Measurements from ENCODE around the gene CCND2.

Gene CCND2

GRCh38 chr12:4266990-4267389 is 6.6 kb upstream of the CCND2 start:
- POLR2A ChIA-PET = no interaction called here
- no peaks in the 10 kb centered on the region for H3K27me3 ChIP-seq (replicated peaks in 2 of 5; ENCODE audit: control insufficient read depth in 4 of 5, insufficient read depth in 5 of 5, low read length in 4 of 5)
- 80% methylated on average over 1 of the region's 2 CpGs for WGBS (ENCODE audit: insufficient coverage)

GRCh38 chr12:4267704-4268328 is 5.7 kb upstream of the CCND2 start:
- H3K4me3 ChIP-seq (ENCODE audit: control insufficient read depth in 1 of 7, extremely low read depth in 1 of 7, insufficient read depth in 4 of 7, low read depth in 2 of 7, low read length in 6 of 7) = peak overlapping the region in 3 of 7 experiments; percentile 77 to 96 (median 94)
- DNase-seq = no peak
- ChIA-PET CTCF (interaction anchor here (0.9 to 12.1 kb wide), 15 partner anchors 9 to 279 kb away, joined by 3 to 98 read pairs (median 4); no protein-coding TSS in a partner anchor), POLR2A (interaction anchor here (0.6 to 2.0 kb wide), 5 partner anchors 10 to 150 kb away, joined by 4 to 15 read pairs (median 5); no protein-coding TSS in a partner anchor)
- no CpG with 5 or more reads among the region's 2 CpGs for WGBS (ENCODE audit: insufficient coverage)
- H3K9me3 ChIP-seq (ENCODE audit: control extremely low read depth in 1 of 5, control insufficient read depth in 4 of 5, insufficient read depth in 2 of 5, low read depth in 1 of 5, low read length in 4 of 5) = no peaks in the 10 kb centered on the region
- no peaks in the 10 kb centered on the region for H3K36me3 ChIP-seq (ENCODE audit: control insufficient read depth in 4 of 4, insufficient read depth in 4 of 4, low read length in 3 of 4)
- no peaks in the 10 kb centered on the region for H3K27me3 ChIP-seq (replicated peaks in 2 of 5; ENCODE audit: control insufficient read depth in 4 of 5, insufficient read depth in 5 of 5, low read length in 4 of 5)
- no peak overlapping the region for H3K27ac ChIP-seq (ENCODE audit: insufficient read depth in 1 of 2, low read depth in 1 of 2, low read length in 2 of 2, poor library complexity in 1 of 2, severe bottlenecking in 2 of 2)
- peaks cover 5 to 44% (median 34%) of the 10 kb centered on the region in 4 experiments for H3K4me1 ChIP-seq (ENCODE audit: control extremely low read depth in 1 of 4, control insufficient read depth in 4 of 4, insufficient read depth in 4 of 4, low read length in 3 of 4)

More at GRCh38 chr12:4266990-4267389, 6.6 kb upstream of the CCND2 start:
- DNase-seq = no peak
- Histone ChIP-seq H3K4me1 (ENCODE audit: control extremely low read depth in 1 of 4, control insufficient read depth in 4 of 4, insufficient read depth in 4 of 4, low read length in 3 of 4) (peaks cover 5 to 37% (median 26%) of the 10 kb centered on the region in 4 experiments), H3K36me3 (ENCODE audit: control insufficient read depth in 4 of 4, insufficient read depth in 4 of 4, low read length in 3 of 4) (no peaks in the 10 kb centered on the region), H3K4me3 (ENCODE audit: control insufficient read depth in 1 of 7, extremely low read depth in 1 of 7, insufficient read depth in 4 of 7, low read depth in 2 of 7, low read length in 6 of 7) (no peak overlapping the region), H3K27ac (ENCODE audit: insufficient read depth in 1 of 2, low read depth in 1 of 2, low read length in 2 of 2, poor library complexity in 1 of 2, severe bottlenecking in 2 of 2) (no peak overlapping the region), H3K9me3 (ENCODE audit: control extremely low read depth in 1 of 5, control insufficient read depth in 4 of 5, insufficient read depth in 2 of 5, low read depth in 1 of 5, low read length in 4 of 5) (no peaks in the 10 kb centered on the region)
- CTCF ChIA-PET = interaction anchor here (1.9 to 8.1 kb wide), 3 partner anchors 12 to 160 kb away, joined by 4 to 48 read pairs (median 6); no protein-coding TSS in a partner anchor

DNA sequence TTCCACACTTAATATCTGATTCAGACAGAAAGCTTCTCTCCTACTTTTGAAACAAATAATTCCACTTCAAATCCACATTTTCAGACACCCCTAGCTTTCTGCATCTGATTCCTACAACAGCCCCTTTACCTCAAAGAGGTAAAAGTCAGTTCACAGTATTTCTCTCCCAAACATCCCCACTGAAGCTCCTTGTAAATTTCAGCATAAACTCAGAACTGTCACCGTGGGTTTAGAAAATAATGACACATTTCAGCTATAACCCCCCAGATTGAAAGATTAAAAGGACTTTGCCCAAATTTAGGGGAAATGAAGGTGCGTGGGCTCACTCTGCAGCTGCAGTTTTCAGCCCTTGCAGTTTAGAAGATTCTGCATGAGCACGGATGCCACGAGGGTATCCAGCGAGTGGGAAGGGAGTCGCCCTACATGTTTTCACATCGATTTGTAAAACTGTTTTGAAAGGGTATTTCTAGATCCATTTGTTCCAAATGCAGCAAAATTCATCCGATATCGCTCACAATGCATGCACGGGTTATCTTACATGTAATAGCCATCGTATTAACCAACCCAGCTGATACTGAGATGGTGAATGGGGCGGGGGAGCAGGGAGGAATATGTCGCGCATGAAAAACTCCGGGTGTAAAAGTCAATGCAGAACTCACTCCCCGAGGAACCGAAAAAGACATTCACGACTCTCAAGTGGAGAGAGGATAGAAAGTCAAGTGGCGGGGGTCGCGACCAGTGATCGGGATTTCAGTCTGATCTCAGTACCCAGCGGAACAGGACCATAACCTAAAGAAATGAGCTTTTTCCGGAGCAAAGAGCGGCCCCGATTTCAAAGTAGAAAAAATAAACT is 5.0 kb upstream of the CCND2 start:
- peak in 2 of 3 donors; percentile 62 to 74 for DNase-seq
- H3K4me1 ChIP-seq (ENCODE audit: control extremely low read depth in 1 of 4, control insufficient read depth in 4 of 4, insufficient read depth in 4 of 4, low read length in 3 of 4) = peaks cover 5 to 51% (median 39%) of the 10 kb centered on the region in 4 experiments
- no peaks in the 10 kb centered on the region for H3K9me3 ChIP-seq (ENCODE audit: control extremely low read depth in 1 of 5, control insufficient read depth in 4 of 5, insufficient read depth in 2 of 5, low read depth in 1 of 5, low read length in 4 of 5)
- POLR2A ChIA-PET = interaction anchor here (0.6 to 2.0 kb wide), 8 partner anchors 9 to 150 kb away, joined by 3 to 15 read pairs (median 6); no protein-coding TSS in a partner anchor
- CTCF ChIA-PET = interaction anchor here (0.7 to 12.1 kb wide), 20 partner anchors 9 to 348 kb away, joined by 3 to 98 read pairs (median 4); no protein-coding TSS in a partner anchor
- peak overlapping the region; percentile 60 to 96 (median 88) for H3K4me3 ChIP-seq (ENCODE audit: control insufficient read depth in 1 of 7, extremely low read depth in 1 of 7, insufficient read depth in 4 of 7, low read depth in 2 of 7, low read length in 6 of 7)
- no peaks in the 10 kb centered on the region for H3K27me3 ChIP-seq (replicated peaks in 2 of 5; ENCODE audit: control insufficient read depth in 4 of 5, insufficient read depth in 5 of 5, low read length in 4 of 5)
- peak overlapping the region; percentile 77 to 95 for H3K27ac ChIP-seq (ENCODE audit: insufficient read depth in 1 of 2, low read depth in 1 of 2, low read length in 2 of 2, poor library complexity in 1 of 2, severe bottlenecking in 2 of 2)
- H3K36me3 ChIP-seq (ENCODE audit: control insufficient read depth in 4 of 4, insufficient read depth in 4 of 4, low read length in 3 of 4) = no peaks in the 10 kb centered on the region
- under 1% methylated on average over 19 of the region's 26 CpGs for WGBS (ENCODE audit: insufficient coverage)

DNA sequence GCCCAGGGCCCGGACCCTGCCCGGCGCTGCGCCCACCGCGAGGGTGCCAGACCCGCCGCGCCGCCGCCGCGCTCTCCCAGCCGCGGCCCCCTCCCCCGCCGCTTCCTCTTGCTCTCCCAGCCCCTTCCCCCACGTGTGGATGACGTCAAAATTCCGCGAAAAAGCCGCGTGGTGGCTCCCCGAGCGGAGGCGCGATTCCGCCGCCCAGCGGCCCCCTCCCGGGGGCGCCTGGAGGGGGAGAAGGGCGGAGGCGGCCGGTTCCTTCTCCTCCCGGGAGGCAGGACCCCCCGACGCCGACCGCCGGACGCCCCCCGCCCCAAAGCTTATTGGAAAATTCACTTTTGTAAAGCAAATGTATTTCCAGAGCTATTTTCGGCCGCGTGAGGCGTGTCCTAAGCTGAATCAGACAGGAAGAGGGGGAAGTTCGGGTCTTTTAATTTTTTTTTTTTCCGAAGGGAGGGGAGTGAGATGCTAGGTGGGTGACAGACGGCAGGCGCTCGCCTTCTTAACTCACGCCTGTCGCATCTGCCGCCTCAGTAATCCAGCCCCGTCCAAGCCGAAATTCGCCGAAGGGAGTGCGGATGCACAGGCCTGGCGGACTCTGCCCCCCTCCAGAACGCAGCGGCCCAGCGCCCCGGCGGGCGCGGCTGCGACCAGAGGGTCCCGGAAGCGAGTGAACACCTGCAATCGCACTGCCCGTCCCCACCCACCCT is 4.1 kb upstream of the CCND2 start:
- 0% methylated on average over 36 of the region's 73 CpGs for WGBS (ENCODE audit: insufficient coverage)

GRCh38 chr12:4270016-4270830 is 3.3 kb upstream of the CCND2 start:
- H3K27me3 ChIP-seq (replicated peaks in 2 of 5; ENCODE audit: control insufficient read depth in 4 of 5, insufficient read depth in 5 of 5, low read length in 4 of 5) = no peaks in the 10 kb centered on the region
- CTCF ChIA-PET = interaction anchor here (0.7 to 12.1 kb wide), 12 partner anchors 12 to 399 kb away, joined by 3 to 98 read pairs (median 4); no protein-coding TSS in a partner anchor
- H3K4me1 ChIP-seq (ENCODE audit: control extremely low read depth in 1 of 4, control insufficient read depth in 4 of 4, insufficient read depth in 4 of 4, low read length in 3 of 4) = peaks cover 5 to 55% (median 40%) of the 10 kb centered on the region in 4 experiments
- no peaks in the 10 kb centered on the region for H3K9me3 ChIP-seq (ENCODE audit: control extremely low read depth in 1 of 5, control insufficient read depth in 4 of 5, insufficient read depth in 2 of 5, low read depth in 1 of 5, low read length in 4 of 5)
- H3K36me3 ChIP-seq (ENCODE audit: control insufficient read depth in 4 of 4, insufficient read depth in 4 of 4, low read length in 3 of 4) = no peaks in the 10 kb centered on the region
- peak overlapping the region; percentile 85 to 95 for H3K27ac ChIP-seq (ENCODE audit: insufficient read depth in 1 of 2, low read depth in 1 of 2, low read length in 2 of 2, poor library complexity in 1 of 2, severe bottlenecking in 2 of 2)
- 1% methylated on average over 19 of the region's 39 CpGs for WGBS (ENCODE audit: insufficient coverage)
- POLR2A ChIA-PET = interaction anchor here (1.0 to 2.0 kb wide), 4 partner anchors 24 to 152 kb away, joined by 3 to 15 read pairs (median 8); no protein-coding TSS in a partner anchor
- DNase-seq = no peak
- peak overlapping the region; percentile 60 to 96 (median 88) for H3K4me3 ChIP-seq (ENCODE audit: control insufficient read depth in 1 of 7, extremely low read depth in 1 of 7, insufficient read depth in 4 of 7, low read depth in 2 of 7, low read length in 6 of 7)

More for the DNA sequence above, 4.1 kb upstream of the CCND2 start:
- H3K27ac ChIP-seq (ENCODE audit: insufficient read depth in 1 of 2, low read depth in 1 of 2, low read length in 2 of 2, poor library complexity in 1 of 2, severe bottlenecking in 2 of 2) = peak overlapping the region; percentile 85 to 95
- DNase-seq = peak; percentile 93 to 95 (median 94)
- CTCF ChIA-PET = interaction anchor here (0.7 to 12.1 kb wide), 12 partner anchors 8 to 399 kb away, joined by 3 to 98 read pairs (median 4); no protein-coding TSS in a partner anchor
- H3K4me3 ChIP-seq (ENCODE audit: control insufficient read depth in 1 of 7, extremely low read depth in 1 of 7, insufficient read depth in 4 of 7, low read depth in 2 of 7, low read length in 6 of 7) = peak overlapping the region; percentile 60 to 96 (median 88)
- H3K9me3 ChIP-seq (ENCODE audit: control extremely low read depth in 1 of 5, control insufficient read depth in 4 of 5, insufficient read depth in 2 of 5, low read depth in 1 of 5, low read length in 4 of 5) = no peaks in the 10 kb centered on the region
- peaks cover 5 to 55% (median 40%) of the 10 kb centered on the region in 4 experiments for H3K4me1 ChIP-seq (ENCODE audit: control extremely low read depth in 1 of 4, control insufficient read depth in 4 of 4, insufficient read depth in 4 of 4, low read length in 3 of 4)
- POLR2A ChIA-PET = interaction anchor here (0.6 to 2.0 kb wide), 8 partner anchors 8 to 151 kb away, joined by 3 to 15 read pairs (median 6); no protein-coding TSS in a partner anchor
- no peaks in the 10 kb centered on the region for H3K27me3 ChIP-seq (replicated peaks in 2 of 5; ENCODE audit: control insufficient read depth in 4 of 5, insufficient read depth in 5 of 5, low read length in 4 of 5)
- H3K36me3 ChIP-seq (ENCODE audit: control insufficient read depth in 4 of 4, insufficient read depth in 4 of 4, low read length in 3 of 4) = no peaks in the 10 kb centered on the region
